ENCODE data around the gene SDHC.
"Not testable (repeated sequence)": the region's sequence is repeated elsewhere in the genome, so short reads cannot be mapped to it uniquely, and the experiment has no call there.

Gene SDHC

DNA sequence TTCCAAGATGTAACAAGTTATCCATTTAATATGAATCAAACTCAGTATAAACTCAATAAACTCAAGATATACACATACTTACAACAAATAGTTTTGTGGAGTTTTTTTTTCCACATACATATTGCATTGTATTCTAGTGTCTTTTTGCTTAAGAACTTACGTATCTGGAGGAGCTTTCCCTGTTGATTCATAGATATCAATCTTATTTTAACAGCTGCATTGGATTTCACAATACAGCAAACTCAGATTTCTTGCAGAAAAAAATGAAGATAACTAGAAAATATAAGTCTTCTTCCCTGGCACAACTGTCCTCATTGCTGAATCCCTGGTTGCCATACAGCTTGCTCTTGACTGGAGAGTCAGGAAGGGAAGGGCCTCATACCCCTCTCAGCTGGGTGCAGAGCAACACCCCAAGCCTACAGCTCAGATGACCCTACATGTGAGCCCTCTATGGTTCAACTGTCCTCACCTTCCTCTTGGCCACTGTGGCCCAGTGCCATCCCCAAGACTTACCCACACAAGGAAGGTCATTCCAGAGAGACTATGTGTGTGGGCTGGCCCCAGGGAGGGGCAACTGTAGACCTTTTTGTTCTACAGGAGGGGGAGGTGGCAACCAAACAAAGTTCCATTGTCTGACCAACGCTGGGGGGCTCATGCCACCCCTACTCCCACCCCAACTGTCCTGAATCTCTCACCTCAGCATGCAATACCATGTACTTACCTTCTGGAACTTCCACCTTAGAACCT is 6.1 kb upstream of the SDHC start:
- no peak overlapping the region for H3K4me3 ChIP-seq (ENCODE audit: low read depth, low read length)
- DNase-seq (ENCODE audit: low read depth), result no peak
- TF ChIP-seq CTCF (IDR thresholded peaks at IDR 0.05; ENCODE audit: low read depth, low read length, missing control alignments), result no peak

DNA sequence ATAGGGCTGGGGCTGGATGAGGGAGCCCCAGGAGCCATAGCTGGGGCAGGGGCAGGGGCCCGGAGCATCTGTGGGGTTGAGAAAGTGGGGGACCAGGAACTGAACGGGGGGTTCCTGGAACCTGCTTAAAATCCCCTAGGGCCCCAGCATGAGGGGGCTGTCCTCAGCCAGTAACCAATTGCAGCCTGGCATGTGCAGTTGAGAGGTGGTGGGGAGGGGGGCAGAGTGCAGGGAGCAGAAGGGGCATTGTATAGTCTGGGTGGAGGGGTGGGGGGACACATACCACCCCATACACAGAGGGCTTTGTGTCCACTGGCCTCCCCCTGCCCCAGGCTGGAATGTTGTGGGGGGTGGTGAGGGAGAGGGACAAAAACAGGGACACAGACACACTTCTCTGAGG is 4.3 kb upstream of the SDHC start, which contains the start of gene MPZ:
Gene MPZ (minus strand): TSS at position 101 of the 400 bp plus-strand sequence. CDS start 63 bp downstream, at position 38.
- H3K4me3 ChIP-seq (ENCODE audit: low read depth, low read length), result no peak within 1 kb of the TSS
- no peak for TF ChIP-seq CTCF (IDR thresholded peaks at IDR 0.05; ENCODE audit: low read depth, low read length, missing control alignments)
- DNase-seq (ENCODE audit: low read depth), result no peak

DNA sequence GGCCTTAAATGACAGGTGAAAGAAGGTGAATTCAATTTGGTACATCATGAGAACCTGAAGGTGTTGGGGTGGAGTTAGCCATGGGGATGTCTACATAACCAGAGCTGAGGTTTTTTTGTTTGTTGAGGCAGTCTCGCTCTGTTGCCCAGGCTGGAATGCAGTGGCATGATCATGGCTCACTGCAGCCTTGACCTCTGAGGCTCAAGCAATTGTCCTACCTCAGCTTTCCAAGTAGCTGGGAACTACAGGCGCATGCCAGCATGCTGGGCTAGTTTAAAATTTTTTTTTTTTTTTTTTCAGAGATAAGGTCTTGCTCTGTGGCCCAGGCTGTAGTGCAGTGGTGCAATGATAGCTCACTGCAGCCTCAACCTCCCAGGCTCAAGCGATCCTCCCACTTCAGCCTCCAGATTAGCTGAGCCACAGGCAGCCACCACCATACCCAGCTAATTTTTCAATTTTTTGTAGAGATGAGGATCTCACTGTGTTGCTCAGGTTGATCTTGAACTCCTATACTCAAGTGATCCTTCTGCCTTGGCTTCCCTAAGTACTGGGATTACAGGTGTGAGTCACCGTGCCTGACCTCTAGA is 2.5 kb upstream of the SDHC start:
- TF ChIP-seq CTCF (IDR thresholded peaks at IDR 0.05; ENCODE audit: low read depth, low read length, missing control alignments), result no peak
- no peak overlapping the region for H3K4me3 ChIP-seq (ENCODE audit: low read depth, low read length)
- DNase-seq (ENCODE audit: low read depth), result no peak

DNA sequence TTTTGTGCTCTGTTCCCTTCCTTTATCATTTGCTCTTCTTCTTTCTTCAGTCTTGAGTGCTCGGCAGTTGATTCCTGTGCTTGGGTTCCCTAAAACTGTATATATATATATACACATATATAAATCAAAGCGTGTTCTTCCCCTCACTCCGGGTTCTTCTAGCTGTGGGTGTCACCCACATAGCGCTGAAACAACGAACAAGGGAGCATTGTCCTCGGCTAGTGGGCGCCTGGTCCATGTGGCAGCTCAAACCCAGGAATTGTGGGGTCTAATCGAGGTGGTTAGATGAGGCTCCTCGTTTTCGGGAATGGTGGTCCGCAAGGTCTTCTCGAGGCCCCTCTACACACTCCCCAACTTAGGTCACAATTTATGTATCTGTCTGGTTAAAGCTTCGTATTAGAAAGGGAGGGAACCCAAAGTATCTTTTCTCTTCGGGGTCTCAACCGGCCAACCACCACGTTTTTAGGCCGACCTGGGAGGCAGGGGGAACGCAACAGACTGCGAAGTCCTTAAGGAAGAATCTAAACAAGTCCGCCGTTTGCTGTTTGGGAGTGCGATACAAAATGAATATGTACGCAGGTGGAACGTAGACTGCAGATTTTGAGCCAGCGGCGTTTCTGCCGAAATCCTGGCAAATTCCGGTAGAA is 504 bp upstream of the SDHC start:
- peak overlapping the region; percentile 65 for H3K4me3 ChIP-seq (ENCODE audit: low read depth, low read length)
- TF ChIP-seq CTCF (IDR thresholded peaks at IDR 0.05; ENCODE audit: low read depth, low read length, missing control alignments), result no peak
- no peak for DNase-seq (ENCODE audit: low read depth)

DNA sequence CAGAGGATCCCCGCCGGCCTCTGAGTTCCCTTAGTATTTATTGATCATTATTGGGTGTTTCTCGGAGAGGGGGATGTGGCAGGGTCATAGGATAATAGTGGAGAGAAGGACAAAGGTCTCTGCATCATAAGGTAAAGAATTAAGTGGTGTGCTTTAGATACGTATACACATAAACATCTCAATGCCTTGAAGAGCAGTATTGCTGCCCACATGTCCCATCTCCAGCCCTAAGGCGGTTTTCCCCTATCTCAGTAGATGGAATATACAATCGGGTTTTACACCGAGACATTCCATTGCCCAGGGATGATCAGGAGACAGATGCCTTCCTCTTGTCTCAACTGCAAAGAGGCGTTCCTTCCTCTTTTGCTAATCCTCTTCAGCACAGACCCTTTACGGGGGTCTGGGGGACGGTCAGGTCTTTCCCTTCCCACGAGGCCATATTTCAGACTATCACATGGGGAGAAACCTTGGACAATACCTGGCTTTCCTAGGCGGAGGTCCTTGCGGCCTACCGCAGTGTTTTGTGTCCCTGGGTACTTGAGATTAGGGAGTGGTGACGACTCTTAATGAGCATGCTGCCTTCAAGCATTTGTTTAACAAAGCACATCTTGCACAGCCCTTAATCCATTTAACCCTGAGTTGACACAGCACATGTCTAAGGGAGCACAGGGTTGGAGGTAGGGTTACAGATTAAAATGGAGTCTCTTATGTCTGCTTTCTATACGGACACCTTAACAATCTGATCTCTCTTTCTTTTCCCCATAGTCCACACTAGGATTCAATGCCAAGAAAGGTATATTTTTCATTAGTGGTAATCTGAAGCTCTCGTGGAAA is 1.9 kb downstream of the SDHC start:
- DNase-seq (ENCODE audit: low read depth); H3K4me3 ChIP-seq (ENCODE audit: low read depth, low read length): not testable (repeated sequence)

GRCh38 chr1:161324020-161324419 is 9.8 kb downstream of the SDHC start:
- DNase-seq (ENCODE audit: low read depth), result no peak
- H3K4me3 ChIP-seq (ENCODE audit: low read depth, low read length), result no peak overlapping the region
- no peak for TF ChIP-seq CTCF (IDR thresholded peaks at IDR 0.05; ENCODE audit: low read depth, low read length, missing control alignments)

- no peak for DNase-seq (ENCODE audit: low read depth)
- TF ChIP-seq CTCF (IDR thresholded peaks at IDR 0.05; ENCODE audit: low read depth, low read length, missing control alignments), result no peak
- H3K4me3 ChIP-seq (ENCODE audit: low read depth, low read length), result no peak overlapping the region
These were observed 16.2 kb downstream of the SDHC start for GRCh38 chr1:161330346-161330745.

Measured in GM12864 (cell line).